Trophoblast cell (in vitro differentiated cells and primary cell): ENCODE measurements around the gene ANO2.

ENCODE experiments used
- DNase-seq, 2 donors: peaks; one replicate each; pipeline ENCODE4 v3.0.0-alpha.2; 2016
- H2AFZ ChIP-seq: 2 replicates; pipeline ENCODE4 v1.6.1; 2013; ENCODE audit warnings: low read length, moderate library complexity, mild to moderate bottlenecking; ENCODE audit not compliant: insufficient read depth, poor library complexity
- H2AK5ac ChIP-seq: 2 replicates; pipeline ENCODE4 v1.6.1; 2013; ENCODE audit warnings: mild to moderate bottlenecking, low read length
- H2BK120ac ChIP-seq: 2 replicates; pipeline ENCODE4 v1.6.1; 2013; ENCODE audit warnings: low read length, mild to moderate bottlenecking, moderate library complexity; ENCODE audit not compliant: insufficient read depth, poor library complexity
- H2BK12ac ChIP-seq: 2 replicates; pipeline ENCODE4 v1.6.1; 2013; ENCODE audit warnings: mild to moderate bottlenecking, low read length, moderate library complexity
- H2BK5ac ChIP-seq: 2 replicates; pipeline ENCODE4 v1.6.1; 2013; ENCODE audit warnings: low read length, low read depth, moderate library complexity, mild to moderate bottlenecking; ENCODE audit not compliant: poor library complexity
- H3K14ac ChIP-seq: 2 replicates; pipeline ENCODE4 v1.6.1; 2013; ENCODE audit warnings: mild to moderate bottlenecking, low read length
- H3K18ac ChIP-seq: 2 replicates; pipeline ENCODE4 v1.6.1; 2013; ENCODE audit warnings: mild to moderate bottlenecking, low read length
- H3K23ac ChIP-seq: 2 replicates; pipeline ENCODE4 v1.6.1; 2013; ENCODE audit warnings: low read length
- H3K27ac ChIP-seq: 2 replicates; pipeline ENCODE4 v1.5.1; 2013; ENCODE audit warnings: low read depth, mild to moderate bottlenecking, inconsistent platforms, low read length, moderate library complexity
- H3K27me3 ChIP-seq: 2 replicates; pipeline ENCODE4 v1.6.1; 2013; ENCODE audit warnings: inconsistent platforms, mild to moderate bottlenecking, low read length, moderate library complexity; ENCODE audit not compliant: insufficient read depth
- H3K36me3 ChIP-seq, 2 experiments: 1 replicate in 1 of 2; 2 replicates in 1 of 2; pipeline ENCODE4 v1.6.1; 2013; ENCODE audit warnings: low read length in 2 of 2, mild to moderate bottlenecking in 2 of 2, moderate library complexity in 1 of 2; ENCODE audit not compliant: insufficient read depth in 2 of 2, control insufficient read depth in 1 of 2
- H3K4ac ChIP-seq: 2 replicates; pipeline ENCODE4 v1.6.1; 2013; ENCODE audit warnings: low read depth, mild to moderate bottlenecking, low read length, moderate library complexity
- H3K4me1 ChIP-seq, 2 experiments: 1 replicate in 1 of 2; 2 replicates in 1 of 2; pipeline ENCODE4 v1.6.1; 2013; ENCODE audit warnings: low read length in 2 of 2, mild to moderate bottlenecking in 2 of 2, moderate library complexity in 1 of 2; ENCODE audit not compliant: insufficient read depth in 2 of 2, control insufficient read depth in 1 of 2
- H3K4me2 ChIP-seq: 2 replicates; pipeline ENCODE4 v1.6.1; 2013; ENCODE audit warnings: inconsistent platforms, mild to moderate bottlenecking, low read length, moderate library complexity
- H3K4me3 ChIP-seq: 2 replicates; pipeline ENCODE4 v1.5.1; 2013; ENCODE audit warnings: mild to moderate bottlenecking, low read depth, low read length, inconsistent platforms
- H3K79me1 ChIP-seq: one replicate; pipeline ENCODE4 v1.6.1; 2013; ENCODE audit warnings: low read length
- H3K79me2 ChIP-seq: 2 replicates; pipeline ENCODE4 v1.6.1; 2013; ENCODE audit warnings: low read length, mild to moderate bottlenecking; ENCODE audit not compliant: control insufficient read depth, insufficient read depth, poor library complexity
- H3K9ac ChIP-seq: 2 replicates; pipeline ENCODE4 v1.6.1; 2013; ENCODE audit warnings: mild to moderate bottlenecking, low read length
- H3K9me3 ChIP-seq: 2 replicates; pipeline ENCODE4 v1.6.1; 2013; ENCODE audit warnings: low read depth, mild to moderate bottlenecking, control low read depth, inconsistent platforms, low read length; ENCODE audit not compliant: insufficient read depth
- H4K12ac ChIP-seq: 2 replicates; pipeline ENCODE4 v1.6.1; 2013; ENCODE audit warnings: low read depth, mild to moderate bottlenecking, low read length, moderate library complexity
- H4K8ac ChIP-seq: 2 replicates; pipeline ENCODE4 v1.6.1; 2013; ENCODE audit warnings: low read depth, mild to moderate bottlenecking, low read length, moderate library complexity
- H4K91ac ChIP-seq: one replicate; pipeline ENCODE4 v1.6.1; 2013; ENCODE audit warnings: low read depth, mild to moderate bottlenecking, low read length, moderate library complexity
- WGBS: extraction: QIAGEN DNeasy Blood & Tissue Kit; methylation state at CpG from one replicate; pipeline ENCODE4 v1.1.7; 2013; ENCODE audit warnings: missing lambda C conversion rate; ENCODE audit not compliant: insufficient read length, insufficient coverage; ENCODE audit errors: extremely low coverage; 5-methylcytosine and 5-hydroxymethylcytosine counted together

Gene ANO2

DNA sequence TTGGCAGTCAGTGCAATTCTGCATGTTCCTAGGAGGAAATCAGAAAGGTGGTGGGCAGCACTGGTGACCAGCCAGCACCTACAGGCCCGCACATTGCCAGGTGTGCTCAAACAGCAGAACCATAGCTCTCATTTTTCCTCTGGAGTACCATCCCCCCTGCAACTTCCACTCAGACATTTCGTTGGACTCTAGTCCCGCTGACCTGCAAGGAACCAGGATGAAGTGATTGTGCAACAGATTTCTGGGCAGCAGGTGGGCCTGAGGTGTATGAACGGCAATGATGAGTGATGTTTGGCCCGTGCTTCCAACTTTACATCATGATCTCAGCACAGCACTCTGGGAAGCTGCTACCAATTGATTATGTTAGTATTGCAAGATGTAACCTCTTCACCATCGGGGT lies 383.2 kb downstream of the ANO2 start:
- no peak overlapping the region for H2BK12ac ChIP-seq
- peaks cover 5% of the 10 kb centered on the region for H3K9me3 ChIP-seq

DNA sequence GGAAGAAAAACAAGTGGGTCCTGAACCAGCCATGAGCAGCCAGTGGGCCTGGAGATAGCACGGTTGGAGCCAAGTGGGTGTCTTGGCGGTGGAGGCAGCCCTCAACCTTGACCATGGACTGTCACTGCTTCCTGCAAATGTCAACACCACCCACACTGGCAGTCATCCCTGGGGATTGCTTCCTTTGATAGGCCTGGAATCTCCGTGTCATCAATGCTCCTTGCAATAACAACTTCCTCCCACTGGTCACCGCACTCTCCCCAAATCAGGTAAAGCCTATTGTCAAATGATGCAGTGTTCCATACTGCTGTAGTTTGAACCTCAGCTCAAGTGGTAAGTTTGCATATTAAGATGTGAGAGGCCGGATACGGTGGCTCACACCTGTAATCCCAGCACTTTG lies 384.0 kb downstream of the ANO2 start:
- no peak overlapping the region for H4K12ac ChIP-seq
- H3K14ac ChIP-seq: no peak overlapping the region
- no peak overlapping the region for H3K27ac ChIP-seq
- no peak overlapping the region for H3K4me3 ChIP-seq
- no peaks in the 10 kb centered on the region for H3K27me3 ChIP-seq
- DNase-seq: no peak
- H2BK12ac ChIP-seq: no peak overlapping the region
- no peak overlapping the region for H3K4me2 ChIP-seq
- H3K36me3 ChIP-seq: no peaks in the 10 kb centered on the region
- H3K9ac ChIP-seq: no peak overlapping the region
- no peak overlapping the region for H2AFZ ChIP-seq
- no peaks in the 10 kb centered on the region for H3K79me1 ChIP-seq
- no CpG with 5 or more reads among the region's 6 CpGs for WGBS
- no peak overlapping the region for H2AK5ac ChIP-seq
- peaks cover 5% of the 10 kb centered on the region for H3K9me3 ChIP-seq
- H3K4ac ChIP-seq: no peak overlapping the region
- no peaks in the 10 kb centered on the region for H3K79me2 ChIP-seq
- no peak overlapping the region for H2BK120ac ChIP-seq
- H3K18ac ChIP-seq: no peak overlapping the region
- no peak overlapping the region for H3K23ac ChIP-seq
- no peaks in the 10 kb centered on the region for H3K4me1 ChIP-seq
- H4K8ac ChIP-seq: no peak overlapping the region
- H4K91ac ChIP-seq: no peak overlapping the region
- H2BK5ac ChIP-seq: no peak overlapping the region

More for the DNA sequence above, 383.2 kb downstream of the ANO2 start:
- Histone ChIP-seq H3K79me2 (no peaks in the 10 kb centered on the region), H2AK5ac (no peak overlapping the region), H3K14ac (no peak overlapping the region), H3K4me3 (no peak overlapping the region), H3K36me3 (no peaks in the 10 kb centered on the region), H3K27me3 (no peaks in the 10 kb centered on the region), H3K79me1 (no peaks in the 10 kb centered on the region), H4K91ac (no peak overlapping the region), H2BK5ac (no peak overlapping the region), H4K8ac (no peak overlapping the region), H3K4me2 (no peak overlapping the region), H3K4me1 (no peaks in the 10 kb centered on the region), H4K12ac (no peak overlapping the region), H3K27ac (no peak overlapping the region), H2AFZ (no peak overlapping the region), H3K9ac (no peak overlapping the region), H3K18ac (no peak overlapping the region), H3K4ac (no peak overlapping the region), H2BK120ac (no peak overlapping the region), H3K23ac (no peak overlapping the region)
- DNase-seq: no peak
- no CpG with 5 or more reads among the region's 6 CpGs for WGBS

DNA sequence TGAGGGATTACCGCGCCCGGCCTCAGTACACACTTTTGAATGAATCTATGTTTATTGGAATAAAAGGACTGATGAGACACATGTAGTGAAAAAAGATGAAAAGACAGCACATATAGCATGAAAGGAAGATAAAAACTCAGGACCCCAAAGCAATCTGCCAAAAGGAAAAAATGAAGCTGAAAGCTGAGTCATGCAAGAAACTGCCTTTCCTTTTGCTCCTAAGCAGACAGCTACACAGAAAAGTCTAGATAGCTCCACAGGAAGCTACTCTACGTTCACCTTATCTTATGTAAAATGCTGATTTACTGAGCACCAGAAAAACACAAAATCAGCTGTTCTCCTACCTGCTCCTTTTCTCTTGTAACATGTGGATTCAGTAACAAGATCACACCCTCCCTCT lies 384.8 kb downstream of the ANO2 start:
- Histone ChIP-seq H3K18ac (no peak overlapping the region), H3K79me1 (no peaks in the 10 kb centered on the region), H2AFZ (no peak overlapping the region), H2BK5ac (no peak overlapping the region), H3K36me3 (no peaks in the 10 kb centered on the region), H4K91ac (no peak overlapping the region), H3K23ac (no peak overlapping the region), H3K4me2 (no peak overlapping the region), H4K12ac (no peak overlapping the region), H2AK5ac (no peak overlapping the region), H2BK12ac (no peak overlapping the region), H3K4ac (no peak overlapping the region), H3K9me3 (peaks cover 5% of the 10 kb centered on the region), H3K27ac (no peak overlapping the region), H3K4me1 (no peaks in the 10 kb centered on the region), H3K79me2 (no peaks in the 10 kb centered on the region), H3K14ac (no peak overlapping the region), H3K4me3 (no peak overlapping the region), H2BK120ac (no peak overlapping the region), H4K8ac (no peak overlapping the region), H3K27me3 (no peaks in the 10 kb centered on the region), H3K9ac (no peak overlapping the region)
- no peak for DNase-seq
- WGBS: no CpG with 5 or more reads among the region's 4 CpGs

DNA sequence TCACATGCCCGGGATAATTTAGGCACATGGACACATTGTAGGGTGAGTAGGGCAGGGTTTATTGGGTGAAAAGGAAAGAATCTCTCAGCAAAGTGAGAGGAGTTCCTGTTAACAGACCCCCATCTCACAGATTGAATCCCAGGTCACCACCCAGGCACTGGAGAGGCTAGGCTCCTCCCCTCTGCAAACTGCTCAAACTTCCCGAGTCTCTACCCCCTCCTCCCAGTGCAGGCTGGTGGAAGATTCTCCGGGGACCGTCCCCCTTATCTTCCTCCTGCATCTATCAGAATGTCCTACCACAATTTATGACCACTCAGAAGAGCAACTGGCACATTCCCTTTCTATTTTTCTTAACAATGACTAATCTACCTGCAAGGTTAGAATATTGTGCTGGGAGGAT lies 387.2 kb downstream of the ANO2 start:
- H2AK5ac ChIP-seq: no peak overlapping the region
- H3K27me3 ChIP-seq: no peaks in the 10 kb centered on the region
- no peak overlapping the region for H4K91ac ChIP-seq
- H3K36me3 ChIP-seq: no peaks in the 10 kb centered on the region
- H3K79me2 ChIP-seq: no peaks in the 10 kb centered on the region
- no peak overlapping the region for H4K12ac ChIP-seq
- no peak overlapping the region for H3K4me3 ChIP-seq
- no peak overlapping the region for H3K23ac ChIP-seq
- DNase-seq: no peak
- no peak overlapping the region for H2BK12ac ChIP-seq
- no peaks in the 10 kb centered on the region for H3K4me1 ChIP-seq
- H2AFZ ChIP-seq: no peak overlapping the region
- H3K27ac ChIP-seq: no peak overlapping the region
- H3K14ac ChIP-seq: no peak overlapping the region
- H3K4ac ChIP-seq: no peak overlapping the region
- no peak overlapping the region for H2BK5ac ChIP-seq
- H2BK120ac ChIP-seq: no peak overlapping the region
- no peak overlapping the region for H3K9ac ChIP-seq
- no peak overlapping the region for H3K4me2 ChIP-seq
- no peaks in the 10 kb centered on the region for H3K79me1 ChIP-seq
- peaks cover 2% of the 10 kb centered on the region for H3K9me3 ChIP-seq
- WGBS: no CpG with 5 or more reads among the region's 4 CpGs
- no peak overlapping the region for H4K8ac ChIP-seq
- no peak overlapping the region for H3K18ac ChIP-seq
